Trophoblast cell (in vitro differentiated cells and primary cell): ENCODE measurements around the gene BICD2.

Source experiments
- DNase-seq, 2 donors: peaks; one replicate each; pipeline ENCODE4 v3.0.0-alpha.2; 2016
- H2AFZ ChIP-seq: 2 replicates; pipeline ENCODE4 v1.6.1; 2013; ENCODE audit warnings: low read length, moderate library complexity, mild to moderate bottlenecking; ENCODE audit not compliant: insufficient read depth, poor library complexity
- H2AK5ac ChIP-seq: 2 replicates; pipeline ENCODE4 v1.6.1; 2013; ENCODE audit warnings: mild to moderate bottlenecking, low read length
- H2BK120ac ChIP-seq: 2 replicates; pipeline ENCODE4 v1.6.1; 2013; ENCODE audit warnings: low read length, mild to moderate bottlenecking, moderate library complexity; ENCODE audit not compliant: insufficient read depth, poor library complexity
- H2BK12ac ChIP-seq: 2 replicates; pipeline ENCODE4 v1.6.1; 2013; ENCODE audit warnings: mild to moderate bottlenecking, low read length, moderate library complexity
- H2BK5ac ChIP-seq: 2 replicates; pipeline ENCODE4 v1.6.1; 2013; ENCODE audit warnings: low read length, low read depth, moderate library complexity, mild to moderate bottlenecking; ENCODE audit not compliant: poor library complexity
- H3K14ac ChIP-seq: 2 replicates; pipeline ENCODE4 v1.6.1; 2013; ENCODE audit warnings: mild to moderate bottlenecking, low read length
- H3K18ac ChIP-seq: 2 replicates; pipeline ENCODE4 v1.6.1; 2013; ENCODE audit warnings: mild to moderate bottlenecking, low read length
- H3K23ac ChIP-seq: 2 replicates; pipeline ENCODE4 v1.6.1; 2013; ENCODE audit warnings: low read length
- H3K27ac ChIP-seq: 2 replicates; pipeline ENCODE4 v1.5.1; 2013; ENCODE audit warnings: low read depth, mild to moderate bottlenecking, inconsistent platforms, low read length, moderate library complexity
- H3K27me3 ChIP-seq: 2 replicates; pipeline ENCODE4 v1.6.1; 2013; ENCODE audit warnings: inconsistent platforms, mild to moderate bottlenecking, low read length, moderate library complexity; ENCODE audit not compliant: insufficient read depth
- H3K36me3 ChIP-seq, 2 experiments: 1 replicate in 1 of 2; 2 replicates in 1 of 2; pipeline ENCODE4 v1.6.1; 2013; ENCODE audit warnings: low read length in 2 of 2, mild to moderate bottlenecking in 2 of 2, moderate library complexity in 1 of 2; ENCODE audit not compliant: insufficient read depth in 2 of 2, control insufficient read depth in 1 of 2
- H3K4ac ChIP-seq: 2 replicates; pipeline ENCODE4 v1.6.1; 2013; ENCODE audit warnings: low read depth, mild to moderate bottlenecking, low read length, moderate library complexity
- H3K4me1 ChIP-seq, 2 experiments: 1 replicate in 1 of 2; 2 replicates in 1 of 2; pipeline ENCODE4 v1.6.1; 2013; ENCODE audit warnings: low read length in 2 of 2, mild to moderate bottlenecking in 2 of 2, moderate library complexity in 1 of 2; ENCODE audit not compliant: insufficient read depth in 2 of 2, control insufficient read depth in 1 of 2
- H3K4me2 ChIP-seq: 2 replicates; pipeline ENCODE4 v1.6.1; 2013; ENCODE audit warnings: inconsistent platforms, mild to moderate bottlenecking, low read length, moderate library complexity
- H3K4me3 ChIP-seq: 2 replicates; pipeline ENCODE4 v1.5.1; 2013; ENCODE audit warnings: mild to moderate bottlenecking, low read depth, low read length, inconsistent platforms
- H3K79me1 ChIP-seq: one replicate; pipeline ENCODE4 v1.6.1; 2013; ENCODE audit warnings: low read length
- H3K79me2 ChIP-seq: 2 replicates; pipeline ENCODE4 v1.6.1; 2013; ENCODE audit warnings: low read length, mild to moderate bottlenecking; ENCODE audit not compliant: control insufficient read depth, insufficient read depth, poor library complexity
- H3K9ac ChIP-seq: 2 replicates; pipeline ENCODE4 v1.6.1; 2013; ENCODE audit warnings: mild to moderate bottlenecking, low read length
- H3K9me3 ChIP-seq: 2 replicates; pipeline ENCODE4 v1.6.1; 2013; ENCODE audit warnings: low read depth, mild to moderate bottlenecking, control low read depth, inconsistent platforms, low read length; ENCODE audit not compliant: insufficient read depth
- H4K12ac ChIP-seq: 2 replicates; pipeline ENCODE4 v1.6.1; 2013; ENCODE audit warnings: low read depth, mild to moderate bottlenecking, low read length, moderate library complexity
- H4K8ac ChIP-seq: 2 replicates; pipeline ENCODE4 v1.6.1; 2013; ENCODE audit warnings: low read depth, mild to moderate bottlenecking, low read length, moderate library complexity
- H4K91ac ChIP-seq: one replicate; pipeline ENCODE4 v1.6.1; 2013; ENCODE audit warnings: low read depth, mild to moderate bottlenecking, low read length, moderate library complexity
- WGBS: extraction: QIAGEN DNeasy Blood & Tissue Kit; methylation state at CpG from one replicate; pipeline ENCODE4 v1.1.7; 2013; ENCODE audit warnings: missing lambda C conversion rate; ENCODE audit not compliant: insufficient read length, insufficient coverage; ENCODE audit errors: extremely low coverage; 5-methylcytosine and 5-hydroxymethylcytosine counted together

BICD2 gene

GRCh38 chr9:92726971-92727715 lies 37.5 kb downstream of the BICD2 start:
- peaks cover 7% of the 10 kb centered on the region for H3K79me2 ChIP-seq
- WGBS = no CpG with 5 or more reads among the region's 13 CpGs
- no peak overlapping the region for H2AFZ ChIP-seq
- H3K4me3 ChIP-seq = no peak overlapping the region
- peaks cover 3% of the 10 kb centered on the region for H3K9me3 ChIP-seq
- H3K27me3 ChIP-seq = no peaks in the 10 kb centered on the region
- peak overlapping the region; percentile 5 for H2BK5ac ChIP-seq
- H2BK120ac ChIP-seq = no peak overlapping the region
- H3K4me1 ChIP-seq = peaks cover 45 to 66% of the 10 kb centered on the region in 2 experiments
- no peak overlapping the region for H3K14ac ChIP-seq
- H3K4me2 ChIP-seq = peak overlapping the region; percentile 35
- H2AK5ac ChIP-seq = no peak overlapping the region
- no peak overlapping the region for H3K9ac ChIP-seq
- no peak overlapping the region for H4K8ac ChIP-seq
- H3K27ac ChIP-seq = no peak overlapping the region
- peak; percentile 28 to 37 for DNase-seq
- peaks cover 8% of the 10 kb centered on the region for H3K79me1 ChIP-seq
- no peak overlapping the region for H3K23ac ChIP-seq
- H3K36me3 ChIP-seq = peaks cover 26% of the 10 kb centered on the region in 2 experiments
- H3K4ac ChIP-seq = no peak overlapping the region
- no peak overlapping the region for H4K12ac ChIP-seq
- peak overlapping the region; percentile 3 for H2BK12ac ChIP-seq
- H4K91ac ChIP-seq = peak overlapping the region; percentile 58
- H3K18ac ChIP-seq = peak overlapping the region; percentile 13

- Histone ChIP-seq H2BK5ac (peak overlapping the region; percentile 34), H3K27me3 (no peaks in the 10 kb centered on the region), H3K79me2 (peaks cover 4% of the 10 kb centered on the region), H2BK120ac (peak overlapping the region; percentile 12), H3K36me3 (peaks cover 33% of the 10 kb centered on the region in 2 experiments), H3K23ac (no peak overlapping the region), H3K79me1 (peaks cover 8% of the 10 kb centered on the region), H2AFZ (peak overlapping the region; percentile 9), H4K12ac (no peak overlapping the region), H3K4me2 (no peak overlapping the region), H3K4me1 (peaks cover 45 to 66% of the 10 kb centered on the region in 2 experiments), H4K91ac (peak overlapping the region; percentile 58), H3K18ac (peak overlapping the region; percentile 63), H3K4me3 (no peak overlapping the region), H4K8ac (peak overlapping the region; percentile 5), H3K27ac (no peak overlapping the region), H3K9me3 (peaks cover 3% of the 10 kb centered on the region), H2BK12ac (peak overlapping the region; percentile 16), H2AK5ac (no peak overlapping the region), H3K9ac (no peak overlapping the region), H3K4ac (peak overlapping the region; percentile 37), H3K14ac (peak overlapping the region; percentile 38)
- DNase-seq = no peak
- WGBS = no CpG with 5 or more reads among the region's 4 CpGs
Observed at GRCh38 chr9:92726348-92726747, 38.3 kb downstream of the BICD2 start.

GRCh38 chr9:92725766-92726165 lies 38.9 kb downstream of the BICD2 start:
- Histone ChIP-seq H2BK120ac (no peak overlapping the region), H2BK5ac (no peak overlapping the region), H3K4me2 (no peak overlapping the region), H2BK12ac (no peak overlapping the region), H3K4me3 (no peak overlapping the region), H3K23ac (no peak overlapping the region), H3K79me2 (peaks cover 4% of the 10 kb centered on the region), H3K36me3 (peaks cover 35% of the 10 kb centered on the region in 2 experiments), H3K9me3 (peaks cover 3% of the 10 kb centered on the region), H4K12ac (no peak overlapping the region), H3K4me1 (peaks cover 45 to 66% of the 10 kb centered on the region in 2 experiments), H3K14ac (no peak overlapping the region), H2AK5ac (no peak overlapping the region), H3K27me3 (no peaks in the 10 kb centered on the region), H3K18ac (peak overlapping the region; percentile 5), H2AFZ (no peak overlapping the region), H4K8ac (no peak overlapping the region), H3K79me1 (peaks cover 8% of the 10 kb centered on the region), H4K91ac (no peak overlapping the region), H3K27ac (no peak overlapping the region), H3K9ac (no peak overlapping the region), H3K4ac (no peak overlapping the region)
- DNase-seq = no peak
- WGBS = no CpG with 5 or more reads among the region's 1 CpG

GRCh38 chr9:92725266-92725545 lies 39.4 kb downstream of the BICD2 start:
- WGBS = no CpG with 5 or more reads among the region's 4 CpGs

More at GRCh38 chr9:92725266-92725545, 39.4 kb downstream of the BICD2 start:
- H3K14ac ChIP-seq = no peak overlapping the region
- H4K12ac ChIP-seq = no peak overlapping the region
- no peak overlapping the region for H3K23ac ChIP-seq
- H3K27ac ChIP-seq = no peak overlapping the region
- H3K4me3 ChIP-seq = no peak overlapping the region
- no peak overlapping the region for H4K91ac ChIP-seq
- peaks cover 45 to 66% of the 10 kb centered on the region in 2 experiments for H3K4me1 ChIP-seq
- peaks cover 37 to 41% of the 10 kb centered on the region in 2 experiments for H3K36me3 ChIP-seq
- no peak overlapping the region for H2AK5ac ChIP-seq
- H3K18ac ChIP-seq = peak overlapping the region; percentile 0
- no peak overlapping the region for H2BK120ac ChIP-seq
- no peak overlapping the region for H3K4me2 ChIP-seq
- H3K79me1 ChIP-seq = peaks cover 8% of the 10 kb centered on the region
- H3K9me3 ChIP-seq = peaks cover 3% of the 10 kb centered on the region
- DNase-seq = no peak
- no peaks in the 10 kb centered on the region for H3K27me3 ChIP-seq
- peaks cover 4% of the 10 kb centered on the region for H3K79me2 ChIP-seq
- H2AFZ ChIP-seq = no peak overlapping the region
- no peak overlapping the region for H4K8ac ChIP-seq
- no peak overlapping the region for H3K9ac ChIP-seq
- H3K4ac ChIP-seq = peak overlapping the region; percentile 6
- no peak overlapping the region for H2BK5ac ChIP-seq
- no peak overlapping the region for H2BK12ac ChIP-seq
